Effector memory CD4-positive, alpha-beta T cell (primary cell): ENCODE results near the gene TAS2R50.
"Not testable (repeated sequence)": the region's sequence is repeated elsewhere in the genome, so short reads cannot be mapped to it uniquely, and the experiment has no call there.

Experiments used
- DNase-seq, 3 donors: peaks; one replicate each; pipeline ENCODE4 v3.0.0-alpha.2; 2020
- H3K27ac ChIP-seq: 2 replicates; pipeline ENCODE4 v1.7.0; 2013; ENCODE audit warnings: mild to moderate bottlenecking, low read length, moderate library complexity; ENCODE audit not compliant: insufficient read depth, poor library complexity, severe bottlenecking
- H3K27me3 ChIP-seq: replicated peaks from 2 replicates; pipeline ENCODE4 v1.7.0; 2013; ENCODE audit warnings: mild to moderate bottlenecking, low read length; ENCODE audit not compliant: insufficient read depth, control insufficient read depth, poor library complexity, severe bottlenecking
- H3K36me3 ChIP-seq: 2 replicates; pipeline ENCODE4 v1.7.0; 2013; ENCODE audit warnings: mild to moderate bottlenecking, low read length, moderate library complexity; ENCODE audit not compliant: control insufficient read depth, insufficient read depth
- H3K4me1 ChIP-seq: 2 replicates; pipeline ENCODE4 v1.7.0; 2013; ENCODE audit warnings: low read length, mild to moderate bottlenecking; ENCODE audit not compliant: control insufficient read depth, insufficient read depth, poor library complexity, severe bottlenecking
- H3K4me3 ChIP-seq: 2 replicates; pipeline ENCODE4 v1.7.0; 2013; ENCODE audit warnings: low read length, low read depth, mild to moderate bottlenecking; ENCODE audit not compliant: insufficient read depth, poor library complexity, severe bottlenecking
- H3K9me3 ChIP-seq: 2 replicates; pipeline ENCODE4 v1.7.0; 2013; ENCODE audit warnings: mild to moderate bottlenecking, low read length, moderate library complexity; ENCODE audit not compliant: control insufficient read depth
- total RNA-seq, 3 donors: gene quantifications; one replicate each; lab custom pipeline; 2026; lab: John Stamatoyannopoulos, UW

Gene TAS2R50, protein sequence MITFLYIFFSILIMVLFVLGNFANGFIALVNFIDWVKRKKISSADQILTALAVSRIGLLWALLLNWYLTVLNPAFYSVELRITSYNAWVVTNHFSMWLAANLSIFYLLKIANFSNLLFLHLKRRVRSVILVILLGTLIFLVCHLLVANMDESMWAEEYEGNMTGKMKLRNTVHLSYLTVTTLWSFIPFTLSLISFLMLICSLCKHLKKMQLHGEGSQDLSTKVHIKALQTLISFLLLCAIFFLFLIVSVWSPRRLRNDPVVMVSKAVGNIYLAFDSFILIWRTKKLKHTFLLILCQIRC
- 0 to 0.39 (median 0.26) reads per million in 3 donors for total RNA-seq

GRCh38 chr12:10986812-10987211 lies at the start of gene TAS2R50:
Gene TAS2R50, minus strand, starts transcription at chr12:10986912. Its CDS starts 52 bp downstream, at chr12:10986860.
- H3K4me3 ChIP-seq: no peak within 1 kb of the TSS
- no peak within 1 kb of the TSS for H3K27ac ChIP-seq
- no peak for DNase-seq
- H3K27me3 ChIP-seq: no peaks in the 10 kb centered on the region
- no peaks in the 10 kb centered on the region for H3K9me3 ChIP-seq
- H3K4me1 ChIP-seq: peaks cover 3% of the 10 kb centered on the region
- no peaks in the 10 kb centered on the region for H3K36me3 ChIP-seq

DNA sequence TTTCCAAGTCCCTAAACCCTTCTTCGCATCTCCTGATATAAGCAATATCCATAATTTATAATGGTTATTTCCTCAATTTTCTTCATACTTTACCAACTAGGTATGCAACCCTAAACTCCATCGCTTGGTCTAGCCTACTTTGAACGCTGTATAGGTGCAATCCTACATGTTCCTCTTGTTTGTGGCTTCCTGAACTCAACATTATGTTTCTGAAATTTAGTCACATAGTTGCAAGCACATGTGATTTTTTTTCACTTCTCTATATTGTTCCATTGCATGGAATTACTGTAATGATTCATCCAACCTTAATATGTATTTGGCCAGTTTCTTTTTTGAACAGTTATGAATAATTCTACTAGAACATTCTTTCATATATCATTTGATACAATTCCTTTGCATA lies 47.2 kb upstream of the TAS2R50 start:
- not testable (repeated sequence) for H3K27me3 ChIP-seq, H3K9me3 ChIP-seq, DNase-seq, H3K36me3 ChIP-seq, H3K27ac ChIP-seq, H3K4me1 ChIP-seq, H3K4me3 ChIP-seq

DNA sequence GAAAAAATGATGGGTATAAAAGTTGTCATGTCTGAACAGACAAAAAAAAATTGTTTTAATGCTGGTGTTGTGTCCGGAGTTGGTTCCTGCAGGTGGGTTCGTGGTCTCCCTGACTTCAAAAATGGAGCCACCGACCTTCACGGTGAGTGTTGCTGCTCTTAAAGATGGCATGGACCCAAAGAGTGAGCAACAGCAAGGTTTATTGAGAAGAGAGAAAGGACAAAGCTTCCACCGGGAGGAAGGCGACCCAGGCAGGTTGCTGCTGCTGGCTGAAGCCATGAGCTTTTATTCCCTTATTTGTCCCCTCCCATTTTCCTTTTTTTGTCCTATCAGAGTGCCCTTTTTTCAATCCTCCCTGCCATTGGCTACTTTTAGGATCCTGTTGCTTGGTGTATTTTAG lies 44.6 kb upstream of the TAS2R50 start, which contains the start of gene TAS2R31:
Gene TAS2R31, minus strand, starts transcription at position 101 of the 400 bp plus-strand sequence. Its CDS starts 72 bp downstream, at position 29.
- Histone ChIP-seq H3K36me3 (peaks cover 3% of the 10 kb centered on the region), H3K9me3 (no peaks in the 10 kb centered on the region), H3K27me3 (no peaks in the 10 kb centered on the region), H3K4me1 (no peaks in the 10 kb centered on the region), H3K27ac (no peak within 1 kb of the TSS), H3K4me3 (no peak within 1 kb of the TSS)
- no peak for DNase-seq

DNA sequence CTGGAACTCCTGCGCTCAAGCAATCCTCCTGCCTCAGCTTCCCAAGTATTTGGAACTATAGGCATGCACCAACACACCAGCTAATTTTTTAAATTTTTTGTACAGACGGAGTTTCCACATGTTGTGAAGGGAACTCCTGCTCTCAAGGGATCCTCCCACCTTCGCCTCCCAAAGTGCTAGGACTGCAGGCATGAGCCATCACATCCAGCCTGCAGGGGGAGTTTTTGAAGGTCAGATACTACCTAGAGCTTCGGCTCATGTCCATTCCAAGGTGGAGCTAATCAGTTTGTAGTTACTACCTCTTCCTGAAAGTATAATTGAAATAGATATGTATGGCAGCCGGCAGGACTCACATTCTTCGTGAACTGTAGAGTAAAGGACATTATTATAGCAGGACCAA lies 39.4 kb upstream of the TAS2R50 start:
- Histone ChIP-seq H3K36me3 (peaks cover 6% of the 10 kb centered on the region), H3K27ac (no peak overlapping the region), H3K9me3 (no peaks in the 10 kb centered on the region), H3K27me3 (no peaks in the 10 kb centered on the region), H3K4me1 (no peaks in the 10 kb centered on the region), H3K4me3 (no peak overlapping the region)
- no peak for DNase-seq

DNA sequence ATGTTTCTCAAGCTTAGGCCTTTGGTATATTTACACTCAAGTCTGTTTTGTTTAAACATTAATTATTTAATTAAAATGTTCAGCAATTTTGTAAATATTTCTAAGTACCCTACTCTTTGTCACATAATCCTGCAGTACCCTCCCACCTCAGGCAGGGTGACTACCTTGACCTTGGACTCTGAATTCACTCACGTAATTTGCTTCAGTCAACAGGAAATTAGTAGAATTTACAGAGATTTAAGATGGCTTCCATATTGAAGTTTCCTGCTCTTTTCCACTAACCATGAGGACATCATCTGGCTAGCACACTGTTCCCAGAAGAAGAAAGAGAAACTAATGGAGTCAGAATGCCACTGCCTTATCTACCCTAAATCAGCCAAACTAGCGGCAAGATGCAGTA lies 36.7 kb upstream of the TAS2R50 start:
- no peak for DNase-seq
- no peak overlapping the region for H3K4me3 ChIP-seq
- H3K27ac ChIP-seq: no peak overlapping the region
- no peaks in the 10 kb centered on the region for H3K27me3 ChIP-seq
- H3K4me1 ChIP-seq: no peaks in the 10 kb centered on the region
- peaks cover 6% of the 10 kb centered on the region for H3K36me3 ChIP-seq
- no peaks in the 10 kb centered on the region for H3K9me3 ChIP-seq

DNA sequence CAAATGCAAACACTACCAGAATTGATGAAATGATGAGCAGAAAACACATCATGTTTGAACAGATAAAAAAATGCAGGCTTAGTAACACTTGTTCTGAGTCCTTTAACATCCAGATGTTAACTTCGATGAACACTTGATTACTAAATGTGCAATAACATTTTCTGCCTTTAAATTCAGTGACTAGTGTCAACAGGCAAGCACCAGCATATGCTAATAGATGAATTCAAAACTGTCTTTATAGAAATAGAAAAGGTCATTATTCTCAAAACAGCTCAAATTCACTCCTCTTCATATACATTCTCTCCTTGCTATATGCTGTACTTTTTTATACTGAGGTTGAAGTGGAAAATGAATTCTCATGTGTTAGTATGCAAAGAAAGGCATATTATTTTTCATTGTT lies 35.8 kb upstream of the TAS2R50 start, which contains the start of gene TAS2R19:
Gene TAS2R19, minus strand, starts transcription at position 101 of the 400 bp plus-strand sequence. Its CDS starts 49 bp downstream, at position 52.
- no peak for DNase-seq
- H3K4me3 ChIP-seq: no peak within 1 kb of the TSS
- no peaks in the 10 kb centered on the region for H3K4me1 ChIP-seq
- no peak within 1 kb of the TSS for H3K27ac ChIP-seq
- peaks cover 6% of the 10 kb centered on the region for H3K36me3 ChIP-seq
- no peaks in the 10 kb centered on the region for H3K9me3 ChIP-seq
- no peaks in the 10 kb centered on the region for H3K27me3 ChIP-seq

DNA sequence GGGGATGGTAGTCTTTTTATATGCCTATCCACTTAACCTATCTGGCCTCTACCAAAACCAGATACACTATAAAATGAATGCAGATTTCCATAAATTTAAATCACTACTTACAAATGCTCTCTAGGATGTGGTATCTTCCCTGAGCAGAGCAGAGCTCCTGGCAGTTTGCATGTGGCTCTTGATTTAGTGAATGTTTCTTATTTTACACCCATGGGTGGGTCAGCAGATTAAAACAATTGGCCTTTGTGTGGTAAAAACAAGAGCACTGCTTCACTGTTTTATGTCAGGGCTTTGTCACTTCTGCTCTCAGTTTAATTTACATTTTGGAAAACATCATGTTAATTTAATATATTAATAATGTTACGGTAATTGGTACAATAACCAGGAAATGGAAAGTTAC lies 30.2 kb upstream of the TAS2R50 start:
- Histone ChIP-seq H3K4me3 (no peak overlapping the region), H3K27ac (no peak overlapping the region), H3K4me1 (no peaks in the 10 kb centered on the region), H3K9me3 (no peaks in the 10 kb centered on the region), H3K36me3 (no peaks in the 10 kb centered on the region), H3K27me3 (no peaks in the 10 kb centered on the region)
- no peak for DNase-seq

DNA sequence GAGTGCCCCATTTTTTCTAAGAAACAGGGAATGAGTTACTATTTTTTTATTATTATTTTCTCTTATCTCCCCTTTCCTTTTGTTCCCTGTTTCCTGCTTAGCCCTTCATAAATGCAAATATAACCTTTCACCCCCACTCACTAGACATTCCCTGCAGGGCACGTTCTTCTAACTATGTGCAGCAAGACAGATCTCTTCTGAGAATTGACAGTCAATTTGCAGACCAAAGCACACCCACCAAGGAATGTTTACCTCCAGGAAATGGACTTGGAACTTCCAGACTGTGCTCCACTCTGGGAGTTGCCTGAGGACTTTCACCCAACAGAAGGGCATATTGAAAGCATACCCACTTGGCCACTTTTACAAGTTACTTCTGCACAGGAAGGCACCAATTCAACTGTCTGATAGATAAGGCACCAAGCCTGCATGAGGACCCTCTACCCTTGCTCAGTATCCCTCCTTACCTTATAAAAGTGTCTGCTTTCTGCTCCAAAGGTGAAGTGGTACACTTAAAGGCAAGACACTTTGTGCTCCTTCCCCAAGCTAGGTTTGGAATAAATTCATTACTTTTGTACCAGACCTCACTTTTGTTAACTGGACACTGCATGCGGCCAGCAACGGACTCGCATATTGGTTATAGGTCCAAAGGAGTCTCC lies 29.2 kb upstream of the TAS2R50 start:
- no peaks in the 10 kb centered on the region for H3K27me3 ChIP-seq
- H3K4me3 ChIP-seq: no peak overlapping the region
- DNase-seq: no peak
- H3K27ac ChIP-seq: no peak overlapping the region
- H3K4me1 ChIP-seq: no peaks in the 10 kb centered on the region
- no peaks in the 10 kb centered on the region for H3K36me3 ChIP-seq
- H3K9me3 ChIP-seq: no peaks in the 10 kb centered on the region

GRCh38 chr12:11014234-11014633 lies 27.5 kb upstream of the TAS2R50 start:
- H3K4me3 ChIP-seq: no peak overlapping the region
- DNase-seq: no peak

DNA sequence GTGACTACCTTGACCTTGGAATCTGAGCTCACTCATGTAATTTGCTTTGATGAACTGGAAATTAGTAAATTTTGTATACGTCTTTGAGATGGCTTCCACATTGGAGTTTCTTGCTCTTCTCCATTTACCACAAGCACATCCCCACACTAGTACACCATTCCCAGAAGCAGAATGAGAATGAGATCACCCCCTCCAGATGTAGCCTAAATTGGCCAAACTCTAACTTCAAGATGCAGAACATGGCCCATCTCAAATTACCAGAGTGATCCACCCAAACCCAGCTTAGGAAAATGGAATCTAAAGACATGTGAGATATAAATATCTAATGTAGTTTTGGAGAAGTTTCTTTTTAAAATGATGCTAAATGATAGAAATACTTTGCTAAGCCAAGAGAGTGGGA lies 20.9 kb upstream of the TAS2R50 start:
- Histone ChIP-seq H3K36me3 (no peaks in the 10 kb centered on the region), H3K27ac (no peak overlapping the region), H3K4me3 (no peak overlapping the region), H3K27me3 (no peaks in the 10 kb centered on the region), H3K4me1 (no peaks in the 10 kb centered on the region), H3K9me3 (no peaks in the 10 kb centered on the region)
- no peak for DNase-seq

More at GRCh38 chr12:11014234-11014633, 27.5 kb upstream of the TAS2R50 start:
- Histone ChIP-seq H3K4me1 (no peaks in the 10 kb centered on the region), H3K27ac (no peak overlapping the region), H3K27me3 (no peaks in the 10 kb centered on the region), H3K36me3 (no peaks in the 10 kb centered on the region), H3K9me3 (no peaks in the 10 kb centered on the region)
